ENCODE data around the gene KCNJ12.
"Not testable (repeated sequence)": the region's sequence is repeated elsewhere in the genome, so short reads cannot be mapped to it uniquely, and the experiment has no call there.

GRCh38 chr17:21429921-21430628 is 53.9 kb downstream of the KCNJ12 start:
- TF ChIP-seq, protein P1, sequence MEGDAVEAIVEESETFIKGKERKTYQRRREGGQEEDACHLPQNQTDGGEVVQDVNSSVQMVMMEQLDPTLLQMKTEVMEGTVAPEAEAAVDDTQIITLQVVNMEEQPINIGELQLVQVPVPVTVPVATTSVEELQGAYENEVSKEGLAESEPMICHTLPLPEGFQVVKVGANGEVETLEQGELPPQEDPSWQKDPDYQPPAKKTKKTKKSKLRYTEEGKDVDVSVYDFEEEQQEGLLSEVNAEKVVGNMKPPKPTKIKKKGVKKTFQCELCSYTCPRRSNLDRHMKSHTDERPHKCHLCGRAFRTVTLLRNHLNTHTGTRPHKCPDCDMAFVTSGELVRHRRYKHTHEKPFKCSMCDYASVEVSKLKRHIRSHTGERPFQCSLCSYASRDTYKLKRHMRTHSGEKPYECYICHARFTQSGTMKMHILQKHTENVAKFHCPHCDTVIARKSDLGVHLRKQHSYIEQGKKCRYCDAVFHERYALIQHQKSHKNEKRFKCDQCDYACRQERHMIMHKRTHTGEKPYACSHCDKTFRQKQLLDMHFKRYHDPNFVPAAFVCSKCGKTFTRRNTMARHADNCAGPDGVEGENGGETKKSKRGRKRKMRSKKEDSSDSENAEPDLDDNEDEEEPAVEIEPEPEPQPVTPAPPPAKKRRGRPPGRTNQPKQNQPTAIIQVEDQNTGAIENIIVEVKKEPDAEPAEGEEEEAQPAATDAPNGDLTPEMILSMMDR (IDR thresholded peaks at IDR 0.05; ENCODE audit: borderline replicate concordance, extremely low read depth, low read length, poor library complexity, severe bottlenecking), result not testable (repeated sequence)
- TF ChIP-seq EZH2 (IDR thresholded peaks at IDR 0.05; ENCODE audit: borderline replicate concordance, low read depth, low read length, severe bottlenecking), result not testable (repeated sequence)
